HG02678 (cell line): ENCODE data around the gene CD69.

Experiments used
- ATAC-seq: cut with Tn5 transposase; IDR thresholded peaks from one replicate; pipeline ENCODE4 v1.9.1; 2021; ENCODE audit warnings: mild to moderate bottlenecking, moderate library complexity; ENCODE audit not compliant: unreplicated experiment

The CD69 gene

GRCh38 chr12:9760699-9761418, at the start of gene CD69:
TSS of gene CD69 (minus strand) at chr12:9760901. CDS start at chr12:9760820, 81 bp downstream.
- peak; percentile 43 for ATAC-seq

GRCh38 chr12:9809866-9810265, 49.2 kb upstream of the CD69 start:
- ATAC-seq, result no peak

GRCh38 chr12:9809338-9809737, 48.6 kb upstream of the CD69 start:
- no peak for ATAC-seq

DNA sequence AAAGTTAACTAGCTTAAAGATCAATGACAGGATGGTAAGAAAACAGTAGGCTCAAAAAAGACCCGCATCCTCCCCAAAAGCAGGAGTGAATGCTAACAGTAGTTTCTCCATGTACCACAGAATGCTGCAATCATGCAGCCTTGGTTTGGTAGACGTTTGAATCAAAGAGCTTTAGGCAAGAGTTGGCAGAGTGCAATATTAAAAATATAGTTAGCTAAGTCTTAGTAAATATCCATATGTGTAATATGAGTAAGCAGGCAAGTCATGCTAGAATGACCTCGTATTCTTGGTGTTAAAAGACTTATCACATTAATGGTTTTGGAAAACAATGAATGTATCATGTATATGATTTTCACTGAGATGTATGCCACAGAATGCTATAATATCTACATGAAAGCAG, 47.8 kb upstream of the CD69 start:
- ATAC-seq, result no peak

- no peak for ATAC-seq
Observed at GRCh38 chr12:9806714-9807113, 46.0 kb upstream of the CD69 start.

GRCh38 chr12:9805883-9806282, 45.2 kb upstream of the CD69 start:
- ATAC-seq, result no peak

- ATAC-seq, result no peak
Observed at GRCh38 chr12:9799961-9800360, 39.3 kb upstream of the CD69 start.

- peak; percentile 99 for ATAC-seq
Observed at GRCh38 chr12:9797722-9798619, 37.3 kb upstream of the CD69 start.

DNA sequence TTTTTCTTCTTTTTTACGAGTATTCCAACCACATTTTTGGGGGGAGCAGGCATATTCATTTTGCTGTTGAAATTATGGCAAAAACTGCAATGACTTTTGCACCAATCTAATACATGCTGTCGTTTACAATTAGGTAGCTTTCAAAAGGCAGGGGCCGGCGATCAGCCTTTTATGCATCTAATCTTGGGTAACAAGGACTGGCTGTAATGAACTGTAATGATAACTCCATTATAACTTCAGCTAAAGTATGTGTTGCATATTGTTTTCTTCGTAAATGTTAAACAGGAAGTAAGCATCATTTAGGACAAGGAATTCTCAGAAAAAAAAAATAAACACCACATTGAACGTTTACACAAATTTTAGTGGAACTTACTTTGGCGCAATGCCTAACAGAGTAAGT, 36.3 kb upstream of the CD69 start:
- ATAC-seq, result no peak

GRCh38 chr12:9796346-9796745, 35.6 kb upstream of the CD69 start:
- no peak for ATAC-seq

DNA sequence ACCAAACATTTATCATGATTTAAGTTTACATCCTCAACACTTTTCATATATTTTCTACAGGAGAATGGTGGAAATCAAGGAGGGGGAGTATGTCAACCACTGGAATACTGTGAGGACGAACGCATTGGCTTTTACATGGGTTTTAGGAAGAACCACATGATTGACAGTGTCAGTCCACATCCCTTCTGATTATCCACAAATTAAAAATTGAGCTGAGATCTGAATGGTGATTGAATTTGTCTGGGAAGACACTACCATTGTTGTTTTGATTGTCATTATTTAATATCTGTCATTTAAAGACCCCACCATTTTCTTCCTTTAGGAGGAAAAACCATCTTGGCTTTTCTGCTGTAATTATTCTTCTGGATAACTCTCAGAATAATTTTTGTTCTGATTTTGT, 35.2 kb upstream of the CD69 start:
- ATAC-seq, result no peak

GRCh38 chr12:9794484-9795093, 33.9 kb upstream of the CD69 start:
- ATAC-seq, result no peak

- ATAC-seq, result no peak
Observed at GRCh38 chr12:9793779-9794395, 33.2 kb upstream of the CD69 start.

- no peak for ATAC-seq
Observed at GRCh38 chr12:9792961-9793617, 32.4 kb upstream of the CD69 start.

DNA sequence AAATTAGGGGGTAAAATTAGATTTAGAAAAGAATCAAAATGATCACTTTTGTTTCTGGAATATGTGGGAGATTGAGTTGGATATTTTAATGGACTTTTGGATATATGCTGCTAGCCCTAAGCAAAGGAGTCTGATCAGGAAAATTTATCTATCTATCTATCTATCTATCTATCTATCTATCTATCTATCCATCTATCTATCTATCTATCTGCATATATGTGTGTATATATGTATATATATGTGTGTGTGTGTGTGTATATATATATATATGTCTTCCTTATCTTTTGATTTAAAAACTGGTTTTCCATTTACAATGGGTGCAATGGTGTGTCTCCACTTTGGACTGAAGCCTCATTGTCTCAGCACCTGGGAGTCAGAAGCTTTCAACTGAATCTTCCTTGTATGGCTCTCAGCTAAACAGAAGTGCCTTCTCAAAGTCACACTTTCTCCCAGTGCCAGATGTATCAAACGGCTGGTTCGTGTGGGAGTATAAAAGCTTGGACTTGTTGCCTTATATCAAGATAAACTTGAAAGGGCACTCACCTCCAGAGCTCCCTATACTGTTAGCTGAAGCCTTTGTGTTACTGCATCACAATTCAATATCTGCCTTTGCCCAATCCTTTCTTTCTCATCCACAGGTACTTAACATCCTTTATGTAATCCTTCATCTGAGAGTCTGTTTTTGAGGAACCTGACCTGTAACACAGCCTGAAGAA, 31.6 kb upstream of the CD69 start:
- ATAC-seq, result no peak

DNA sequence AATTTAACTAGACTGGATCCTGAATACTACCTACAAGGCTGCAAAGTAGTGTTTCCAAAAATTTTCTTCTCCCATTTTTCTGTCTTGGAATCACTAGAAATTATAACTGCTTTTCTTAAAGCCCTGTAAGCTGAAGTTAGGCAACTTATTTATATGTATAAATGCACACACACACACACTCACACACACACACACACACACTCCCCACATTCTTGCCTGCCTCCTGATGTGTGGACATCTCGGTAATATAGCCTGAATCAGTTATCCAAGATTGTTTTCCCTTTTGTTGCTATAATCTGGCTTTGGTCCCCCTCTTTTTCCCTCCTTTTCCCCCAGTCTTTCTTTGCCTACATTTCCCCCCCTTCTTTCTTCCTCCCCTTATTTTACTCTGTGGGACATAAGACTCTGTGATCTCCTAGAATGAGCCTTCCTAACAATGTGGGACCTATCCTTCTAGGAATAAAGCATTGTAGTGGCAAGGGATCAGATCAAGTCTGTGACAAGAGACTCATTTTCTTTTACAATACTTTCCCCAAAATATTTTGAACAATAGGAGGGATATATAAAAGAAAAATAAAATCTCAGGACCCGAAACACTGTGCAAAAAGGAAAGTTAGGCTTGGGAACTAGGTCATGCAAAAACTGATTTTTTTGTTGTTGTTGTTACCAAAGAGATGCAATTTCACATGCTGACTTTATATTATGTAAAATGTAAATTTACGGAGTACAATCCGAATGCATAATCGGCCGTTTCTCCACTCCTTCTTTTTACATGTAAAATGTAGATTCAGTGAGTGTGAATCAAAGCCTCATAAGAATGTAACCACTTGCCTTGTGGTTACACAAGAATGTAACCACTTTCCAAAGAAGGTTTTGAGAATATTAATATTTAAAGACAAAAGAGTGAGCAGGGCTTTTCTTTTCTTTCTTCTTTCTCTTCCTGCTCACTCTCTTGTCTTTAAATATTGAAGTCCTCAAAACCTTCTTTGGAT, 26.3 kb upstream of the CD69 start:
- no peak for ATAC-seq

GRCh38 chr12:9784816-9785215, 24.1 kb upstream of the CD69 start:
- no peak for ATAC-seq

DNA sequence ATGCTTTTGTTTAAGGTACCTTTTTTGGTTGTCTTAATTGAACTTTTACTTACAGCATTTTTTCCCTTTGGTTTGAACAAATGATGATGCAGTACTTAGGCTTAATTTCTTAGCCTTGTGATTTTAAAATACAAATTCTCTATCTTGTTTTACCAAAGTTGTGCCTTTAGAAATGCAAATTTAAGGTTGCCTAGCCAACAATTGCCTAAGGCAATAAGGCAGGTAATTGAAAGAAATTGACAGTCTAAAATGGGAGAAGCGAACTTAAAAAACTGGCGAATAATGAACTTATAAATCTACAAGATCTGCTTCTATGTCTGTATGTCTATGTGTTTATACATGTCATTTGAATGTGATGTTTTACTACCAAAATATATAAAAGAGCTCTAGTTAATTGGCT, 23.6 kb upstream of the CD69 start:
- no peak for ATAC-seq
